ENCODE data around the gene PSMA1. TPM values are rescaled to one million over a fixed set of nuclear protein-coding genes. Genes with fewer than 3 reads are reported as not detected.
A peak's percentile ranks its signal among the peaks of the same experiment; 100 is the strongest.

Gene PSMA1
- total and polyA plus RNA-seq, 2 donors from 2014 or later = 118 to 133 TPM

DNA sequence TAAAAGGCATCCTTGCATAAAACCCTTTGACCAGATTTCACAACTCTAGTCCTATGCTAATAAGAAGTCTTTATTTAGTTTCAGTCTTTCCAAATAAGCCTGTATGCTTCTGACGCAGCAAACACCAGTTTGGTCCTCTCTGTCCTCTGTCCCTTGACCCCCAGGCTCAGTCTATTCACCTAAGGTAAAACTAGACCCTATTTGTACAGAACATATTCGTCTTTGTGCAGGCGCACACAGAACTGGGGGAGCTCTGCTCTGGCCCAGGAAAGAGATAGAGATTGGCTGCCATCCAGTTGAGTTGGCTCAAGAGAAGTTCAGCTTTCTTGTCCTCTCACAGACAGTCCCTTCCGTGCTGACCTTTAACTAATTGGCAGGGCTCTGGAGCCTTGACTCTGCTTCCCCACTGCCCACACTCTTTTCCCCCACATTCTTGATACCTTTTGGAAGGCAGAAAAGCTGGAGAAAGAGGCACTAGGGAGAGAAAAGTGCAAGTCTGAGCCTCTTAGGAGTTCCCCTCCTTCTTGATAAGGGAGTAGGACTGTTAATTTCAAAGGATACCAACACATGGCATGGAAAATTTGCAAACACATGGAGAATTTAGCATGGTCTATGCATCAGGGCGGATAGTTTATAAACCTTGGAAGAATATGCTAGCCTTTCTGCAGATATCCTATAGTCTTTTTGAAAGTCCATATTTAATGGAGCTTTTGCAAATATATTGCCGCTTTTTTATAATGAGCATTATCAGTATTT lies 21.2 kb upstream of the PSMA1 start:
- intact Hi-C loops (cut with DNase I) = no loop called here

DNA sequence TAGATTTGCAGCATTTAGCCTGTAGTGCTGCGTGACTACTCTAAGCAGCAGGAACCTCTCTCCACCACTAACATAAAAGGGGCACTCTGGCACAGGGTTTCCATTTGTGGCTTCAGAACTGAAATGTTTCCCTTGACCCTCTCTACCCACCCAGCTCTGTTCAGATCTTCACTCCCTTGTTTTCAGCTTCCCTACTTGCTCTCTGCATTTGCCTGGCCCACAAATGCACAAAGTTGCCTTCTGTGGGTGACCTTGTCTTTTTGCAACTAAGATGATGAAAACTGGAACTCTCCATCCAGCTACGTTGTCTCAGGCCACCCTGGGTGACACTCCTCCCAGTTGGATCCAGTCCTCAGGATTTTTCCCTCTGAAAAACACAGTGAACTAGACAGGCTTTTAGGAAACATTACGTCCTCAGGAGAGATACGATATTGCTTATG lies 19.8 kb upstream of the PSMA1 start:
- no peak overlapping the region for H3K9ac ChIP-seq (ENCODE audit: low read length in 3 of 3)
- DNase-seq (peak in 1 of 5 donors; percentile 9), FAIRE-seq (no peak)
- peaks cover 0 to 3% (median 0%) of the 10 kb centered on the region in 3 donors for H3K4me1 ChIP-seq (ENCODE audit: control insufficient read depth in 2 of 3, insufficient read depth in 2 of 3, low read depth in 1 of 3, low read length in 3 of 3)
- TF ChIP-seq, protein P1, sequence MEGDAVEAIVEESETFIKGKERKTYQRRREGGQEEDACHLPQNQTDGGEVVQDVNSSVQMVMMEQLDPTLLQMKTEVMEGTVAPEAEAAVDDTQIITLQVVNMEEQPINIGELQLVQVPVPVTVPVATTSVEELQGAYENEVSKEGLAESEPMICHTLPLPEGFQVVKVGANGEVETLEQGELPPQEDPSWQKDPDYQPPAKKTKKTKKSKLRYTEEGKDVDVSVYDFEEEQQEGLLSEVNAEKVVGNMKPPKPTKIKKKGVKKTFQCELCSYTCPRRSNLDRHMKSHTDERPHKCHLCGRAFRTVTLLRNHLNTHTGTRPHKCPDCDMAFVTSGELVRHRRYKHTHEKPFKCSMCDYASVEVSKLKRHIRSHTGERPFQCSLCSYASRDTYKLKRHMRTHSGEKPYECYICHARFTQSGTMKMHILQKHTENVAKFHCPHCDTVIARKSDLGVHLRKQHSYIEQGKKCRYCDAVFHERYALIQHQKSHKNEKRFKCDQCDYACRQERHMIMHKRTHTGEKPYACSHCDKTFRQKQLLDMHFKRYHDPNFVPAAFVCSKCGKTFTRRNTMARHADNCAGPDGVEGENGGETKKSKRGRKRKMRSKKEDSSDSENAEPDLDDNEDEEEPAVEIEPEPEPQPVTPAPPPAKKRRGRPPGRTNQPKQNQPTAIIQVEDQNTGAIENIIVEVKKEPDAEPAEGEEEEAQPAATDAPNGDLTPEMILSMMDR (IDR thresholded peaks at IDR 0.05; ENCODE audit: borderline replicate concordance, extremely low read depth, insufficient read depth) = no peak
- H3K27me3 ChIP-seq (ENCODE audit: control insufficient read depth, insufficient read depth, low read length) = no peaks in the 10 kb centered on the region
- H3K27ac ChIP-seq (ENCODE audit: low read depth in 2 of 2, low read length in 2 of 2) = no peak overlapping the region
- no peaks in the 10 kb centered on the region for H3K9me3 ChIP-seq (ENCODE audit: control insufficient read depth in 2 of 3, insufficient read depth in 1 of 3, low read length in 3 of 3)
- intact Hi-C loops (cut with DNase I) = no loop called here
- H3K4me3 ChIP-seq (ENCODE audit: low read length in 3 of 3) = peak overlapping the region in 2 of 3 donors; percentile 20 to 37
- no peaks in the 10 kb centered on the region for H3K36me3 ChIP-seq (ENCODE audit: control insufficient read depth in 2 of 3, insufficient read depth in 3 of 3, low read length in 3 of 3)

More for the DNA sequence above, 21.2 kb upstream of the PSMA1 start:
- H3K9ac ChIP-seq (ENCODE audit: low read length in 3 of 3) = no peak overlapping the region
- H3K27me3 ChIP-seq (ENCODE audit: control insufficient read depth, insufficient read depth, low read length) = no peaks in the 10 kb centered on the region
- peaks cover 0 to 3% (median 0%) of the 10 kb centered on the region in 3 donors for H3K4me1 ChIP-seq (ENCODE audit: control insufficient read depth in 2 of 3, insufficient read depth in 2 of 3, low read depth in 1 of 3, low read length in 3 of 3)
- no peak overlapping the region for H3K4me3 ChIP-seq (ENCODE audit: low read length in 3 of 3)
- H3K27ac ChIP-seq (ENCODE audit: low read depth in 2 of 2, low read length in 2 of 2) = no peak overlapping the region
- no peaks in the 10 kb centered on the region for H3K9me3 ChIP-seq (ENCODE audit: control insufficient read depth in 2 of 3, insufficient read depth in 1 of 3, low read length in 3 of 3)
- no peaks in the 10 kb centered on the region for H3K36me3 ChIP-seq (ENCODE audit: control insufficient read depth in 2 of 3, insufficient read depth in 3 of 3, low read length in 3 of 3)
- TF ChIP-seq, protein P1 (IDR thresholded peaks at IDR 0.05; ENCODE audit: borderline replicate concordance, extremely low read depth, insufficient read depth) = no peak
- no peak for FAIRE-seq
- DNase-seq = no peak

DNA sequence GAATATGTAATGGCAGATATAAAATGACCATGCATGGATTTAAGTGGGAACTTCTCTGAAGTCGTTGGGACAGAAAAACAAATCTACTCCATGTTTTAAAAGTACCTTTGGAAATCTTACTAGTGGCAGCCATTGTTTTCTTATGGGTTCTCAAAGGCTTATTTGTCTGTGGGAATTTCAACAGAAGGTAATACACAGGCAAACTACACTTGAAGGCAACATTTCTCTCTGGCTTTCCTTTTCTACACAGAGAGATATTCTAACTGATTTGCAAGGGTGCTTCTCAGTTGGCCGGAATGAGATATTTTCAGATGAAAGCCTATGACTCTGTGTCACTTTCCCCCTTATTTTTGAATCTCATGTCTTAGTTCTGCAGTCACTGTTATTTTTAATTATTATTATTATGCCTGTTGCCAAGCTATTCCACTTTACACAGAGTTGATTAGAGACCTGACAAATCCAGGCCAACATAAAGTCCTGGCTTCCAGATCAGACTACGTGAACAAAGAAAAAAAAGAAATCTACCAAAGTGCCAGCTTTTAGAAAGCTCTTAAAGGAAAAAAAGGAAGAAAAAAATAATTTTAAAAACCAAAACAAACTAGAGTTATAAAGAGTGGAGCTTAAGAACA lies 18.9 kb upstream of the PSMA1 start:
- Histone ChIP-seq H3K9ac (ENCODE audit: low read length in 3 of 3) (no peak overlapping the region), H3K36me3 (ENCODE audit: control insufficient read depth in 2 of 3, insufficient read depth in 3 of 3, low read length in 3 of 3) (no peaks in the 10 kb centered on the region), H3K4me1 (ENCODE audit: control insufficient read depth in 2 of 3, insufficient read depth in 2 of 3, low read depth in 1 of 3, low read length in 3 of 3) (peaks cover 0 to 3% (median 0%) of the 10 kb centered on the region in 3 donors), H3K27me3 (ENCODE audit: control insufficient read depth, insufficient read depth, low read length) (no peaks in the 10 kb centered on the region), H3K27ac (ENCODE audit: low read depth in 2 of 2, low read length in 2 of 2) (no peak overlapping the region), H3K4me3 (ENCODE audit: low read length in 3 of 3) (no peak overlapping the region), H3K9me3 (ENCODE audit: control insufficient read depth in 2 of 3, insufficient read depth in 1 of 3, low read length in 3 of 3) (no peaks in the 10 kb centered on the region)
- DNase-seq (no peak), FAIRE-seq (no peak)
- intact Hi-C loops (cut with DNase I) = no loop called here
- TF ChIP-seq, protein P1 (IDR thresholded peaks at IDR 0.05; ENCODE audit: borderline replicate concordance, extremely low read depth, insufficient read depth) = no peak

Data from kidney (tissue), 14 donors.